ENCODE results near the gene DSC1.

The DSC1 gene

GRCh38 chr18:31170335-31170734 lies 7.7 kb upstream of the DSC1 start:
- H3K36me3 ChIP-seq (ENCODE audit: insufficient read depth, low read length), result no peaks in the 10 kb centered on the region
- no peak overlapping the region for H2AFZ ChIP-seq (ENCODE audit: low read length)
- no peak overlapping the region for H3K4me3 ChIP-seq (ENCODE audit: low read depth, low read length, poor library complexity, severe bottlenecking)
- H3K9ac ChIP-seq (ENCODE audit: low read length), result no peak overlapping the region
- H3K27ac ChIP-seq (ENCODE audit: low read depth, low read length, poor library complexity, severe bottlenecking), result no peak overlapping the region
- no peaks in the 10 kb centered on the region for H3K9me2 ChIP-seq (ENCODE audit: low read depth, low read length)
- no peak for TF ChIP-seq CTCF (IDR thresholded peaks at IDR 0.05; ENCODE audit: low read length)
- TF ChIP-seq EZH2 (IDR thresholded peaks at IDR 0.05; ENCODE audit: borderline replicate concordance, low read length), result no peak
- no peaks in the 10 kb centered on the region for H3K4me1 ChIP-seq (ENCODE audit: insufficient read depth, low read length, severe bottlenecking)
- H3K4me2 ChIP-seq (ENCODE audit: low read length), result no peak overlapping the region
- no peaks in the 10 kb centered on the region for H3F3A ChIP-seq (ENCODE audit: insufficient read depth, low read length)
- no peaks in the 10 kb centered on the region for H3K9me3 ChIP-seq (ENCODE audit: low read length)
- H4K20me1 ChIP-seq (ENCODE audit: insufficient read depth, low read length), result no peaks in the 10 kb centered on the region
- H3K27me3 ChIP-seq (ENCODE audit: insufficient read depth, low read length), result no peaks in the 10 kb centered on the region
- no peaks in the 10 kb centered on the region for H3K79me2 ChIP-seq (ENCODE audit: insufficient read depth, low read length)

DNA sequence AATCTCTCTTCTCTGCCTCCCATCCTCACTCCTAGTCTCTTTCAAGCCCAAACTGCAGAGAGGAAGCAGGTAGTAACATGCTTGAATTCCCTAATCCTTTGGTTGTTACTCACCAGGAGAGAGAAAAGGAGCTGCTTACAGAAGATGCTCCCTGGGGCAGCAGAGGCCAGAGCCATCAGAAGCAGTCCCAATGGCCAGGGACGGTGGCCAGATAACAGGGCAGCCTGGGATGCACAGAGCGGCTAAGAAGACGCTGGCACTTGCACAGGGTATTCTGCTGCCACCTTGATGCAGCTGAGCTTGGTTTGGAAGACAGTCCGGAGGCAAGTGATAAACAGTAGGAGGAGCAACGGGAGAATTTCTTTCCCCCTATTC lies 250 bp downstream of the DSC1 start:
- Histone ChIP-seq H3K4me3 (ENCODE audit: low read depth, low read length, poor library complexity, severe bottlenecking) (no peak overlapping the region), H3K9me2 (ENCODE audit: low read depth, low read length) (no peaks in the 10 kb centered on the region), H3K9ac (ENCODE audit: low read length) (no peak overlapping the region), H3K36me3 (ENCODE audit: insufficient read depth, low read length) (no peaks in the 10 kb centered on the region), H3K4me1 (ENCODE audit: insufficient read depth, low read length, severe bottlenecking) (no peaks in the 10 kb centered on the region), H3F3A (ENCODE audit: insufficient read depth, low read length) (no peaks in the 10 kb centered on the region), H3K27ac (ENCODE audit: low read depth, low read length, poor library complexity, severe bottlenecking) (no peak overlapping the region), H2AFZ (ENCODE audit: low read length) (no peak overlapping the region), H3K79me2 (ENCODE audit: insufficient read depth, low read length) (no peaks in the 10 kb centered on the region), H4K20me1 (ENCODE audit: insufficient read depth, low read length) (no peaks in the 10 kb centered on the region), H3K4me2 (ENCODE audit: low read length) (no peak overlapping the region), H3K27me3 (ENCODE audit: insufficient read depth, low read length) (no peaks in the 10 kb centered on the region), H3K9me3 (ENCODE audit: low read length) (no peaks in the 10 kb centered on the region)
- TF ChIP-seq EZH2 (IDR thresholded peaks at IDR 0.05; ENCODE audit: borderline replicate concordance, low read length) (no peak), CTCF (IDR thresholded peaks at IDR 0.05; ENCODE audit: low read length) (no peak)

- Histone ChIP-seq H3K79me2 (ENCODE audit: insufficient read depth, low read length) (no peaks in the 10 kb centered on the region), H4K20me1 (ENCODE audit: insufficient read depth, low read length) (no peaks in the 10 kb centered on the region), H3K4me3 (ENCODE audit: low read depth, low read length, poor library complexity, severe bottlenecking) (no peak overlapping the region), H3K9me3 (ENCODE audit: low read length) (no peaks in the 10 kb centered on the region), H3K36me3 (ENCODE audit: insufficient read depth, low read length) (no peaks in the 10 kb centered on the region), H3K4me1 (ENCODE audit: insufficient read depth, low read length, severe bottlenecking) (no peaks in the 10 kb centered on the region), H3K27ac (ENCODE audit: low read depth, low read length, poor library complexity, severe bottlenecking) (no peak overlapping the region), H3K9ac (ENCODE audit: low read length) (no peak overlapping the region), H2AFZ (ENCODE audit: low read length) (no peak overlapping the region), H3K9me2 (ENCODE audit: low read depth, low read length) (no peaks in the 10 kb centered on the region), H3K4me2 (ENCODE audit: low read length) (no peak overlapping the region), H3K27me3 (ENCODE audit: insufficient read depth, low read length) (no peaks in the 10 kb centered on the region), H3F3A (ENCODE audit: insufficient read depth, low read length) (no peaks in the 10 kb centered on the region)
- TF ChIP-seq EZH2 (IDR thresholded peaks at IDR 0.05; ENCODE audit: borderline replicate concordance, low read length) (no peak), CTCF (IDR thresholded peaks at IDR 0.05; ENCODE audit: low read length) (no peak)
These were observed 768 bp downstream of the DSC1 start for GRCh38 chr18:31161757-31162418.
